NCI-H1694 treated with DMSO at 0.1 percent for 48 hours (cell line): Measurements from ENCODE around the gene CXCR1.
"Not testable (repeated sequence)": the region's sequence is repeated elsewhere in the genome, so short reads cannot be mapped to it uniquely, and the experiment has no call there.

ENCODE experiments used
- DNase-seq: peaks from one replicate; lab custom pipeline; 2025; lab: John Stamatoyannopoulos, UW

The CXCR1 gene

GRCh38 chr2:218161644-218162043 is 5.1 kb downstream of the CXCR1 start:
- no peak for DNase-seq

- DNase-seq = no peak
Observed at GRCh38 chr2:218155953-218156479, 10.7 kb downstream of the CXCR1 start.

GRCh38 chr2:218152777-218153176 is 14.0 kb downstream of the CXCR1 start:
- DNase-seq = no peak

- no peak for DNase-seq
Observed at GRCh38 chr2:218152172-218152571, 14.6 kb downstream of the CXCR1 start.

GRCh38 chr2:218149848-218150440 is 16.8 kb downstream of the CXCR1 start:
- DNase-seq = no peak

- DNase-seq = no peak
Observed at GRCh38 chr2:218149098-218149497, 17.7 kb downstream of the CXCR1 start.

GRCh38 chr2:218146056-218146455 is 20.7 kb downstream of the CXCR1 start:
- no peak for DNase-seq

GRCh38 chr2:218145124-218145523 is 21.6 kb downstream of the CXCR1 start:
- no peak for DNase-seq

- DNase-seq = no peak
Observed at GRCh38 chr2:218138047-218138446, 28.7 kb downstream of the CXCR1 start.

- DNase-seq = no peak
Observed at GRCh38 chr2:218137514-218137913, 29.2 kb downstream of the CXCR1 start.

- no peak for DNase-seq
Observed at GRCh38 chr2:218130822-218131221, 35.9 kb downstream of the CXCR1 start.

GRCh38 chr2:218130377-218130776 is 36.4 kb downstream of the CXCR1 start:
- DNase-seq = no peak

GRCh38 chr2:218129458-218130135 is 37.2 kb downstream of the CXCR1 start:
- no peak for DNase-seq

GRCh38 chr2:218128781-218129457 is 37.8 kb downstream of the CXCR1 start:
- no peak for DNase-seq

GRCh38 chr2:218127929-218128455 is 38.8 kb downstream of the CXCR1 start:
- DNase-seq = no peak

GRCh38 chr2:218125626-218126080 is 41.1 kb downstream of the CXCR1 start, which contains the start of gene CXCR2:
CXCR2 (plus strand) TSS chr2:218126028; CDS start chr2:218134802, 8,774 bp downstream.
- no peak for DNase-seq

- DNase-seq = no peak
Observed at GRCh38 chr2:218125095-218125494, 41.7 kb downstream of the CXCR1 start.

- no peak for DNase-seq
Observed at GRCh38 chr2:218123986-218124385, 42.8 kb downstream of the CXCR1 start.

GRCh38 chr2:218122286-218122685 is 44.5 kb downstream of the CXCR1 start:
- DNase-seq = not testable (repeated sequence)

GRCh38 chr2:218121789-218122188 is 45.0 kb downstream of the CXCR1 start:
- not testable (repeated sequence) for DNase-seq
